Activated CD8-positive, alpha-beta T cell treated with anti-CD3 and anti-CD28 coated beads for 36 hours (primary cell): ENCODE data around the gene EPB41L5. TPM values are rescaled to one million over a fixed set of nuclear protein-coding genes. Genes with fewer than 3 reads are reported as not detected.

Experiments used
- ATAC-seq: fragments of 200-7000 bp; cut with Tn5 transposase; one replicate; pipeline ENCODE4 v1.10.0; 2021; ENCODE audit warnings: mild to moderate bottlenecking, moderate library complexity
- CTCF ChIA-PET: fragments of 350-600 bp; sonication (Branson Sonifier 250); formaldehyde crosslinking; loops from one replicate; lab custom pipeline; 2021; ENCODE audit warnings: antibody characterized with exemption; lab: Charles Lee
- POLR2A ChIA-PET: fragments of 350-600 bp; sonication (Branson Sonifier 250); formaldehyde crosslinking; loops from one replicate; lab custom pipeline; 2021; ENCODE audit warnings: antibody characterized with exemption; lab: Charles Lee
- DNase-seq: peaks from one replicate; pipeline ENCODE4 v3.0.0-alpha.2; 2020
- H3K27ac Mint-ChIP-seq: one replicate; pipeline ENCODE4 v1.8.0; 2021; ENCODE audit warnings: mild to moderate bottlenecking, mixed read lengths
- H3K27me3 Mint-ChIP-seq: one replicate; pipeline ENCODE4 v1.8.0; 2021; ENCODE audit warnings: mixed read lengths
- H3K36me3 Mint-ChIP-seq: one replicate; pipeline ENCODE4 v1.8.0; 2021; ENCODE audit warnings: low read depth, mixed read lengths
- H3K4me1 Mint-ChIP-seq: one replicate; pipeline ENCODE4 v1.8.0; 2021; ENCODE audit warnings: low read depth, mixed read lengths
- H3K4me3 Mint-ChIP-seq: one replicate; pipeline ENCODE4 v1.8.0; 2021; ENCODE audit warnings: mild to moderate bottlenecking, moderate library complexity, mixed read lengths
- H3K9me3 Mint-ChIP-seq: one replicate; pipeline ENCODE4 v1.8.0; 2021; ENCODE audit warnings: mixed read lengths
- CTCF ChIP-seq: fragments of 200-600 bp; IDR thresholded peaks from one replicate; pipeline ENCODE4 v1.8.0; 2022; ENCODE audit warnings: antibody characterized with exemption, mild to moderate bottlenecking
- intact Hi-C: fragments of 100-400 bp; cut with micrococcal nuclease; formaldehyde crosslinking; loops from one replicate; pipeline ENCODE4 v1.10.0; 2022
- total RNA-seq, 2 experiments: library from RNA; stranded (reverse); gene quantifications; one replicate each; pipeline ENCODE4 v1.2.3, GENCODE V29; 2021

Gene EPB41L5
- total RNA-seq, 2 experiments from 2014 or later, result 3.9 TPM

GRCh38 chr2:120100627-120101026, 87.8 kb downstream of the EPB41L5 start:
- no peak for ATAC-seq
- no peaks in the 10 kb centered on the region for H3K27me3 Mint-ChIP-seq
- no peak for TF ChIP-seq CTCF
- ChIA-PET CTCF (no interaction called here), POLR2A (no interaction called here)
- no peak overlapping the region for H3K4me3 Mint-ChIP-seq
- H3K36me3 Mint-ChIP-seq, result peaks cover 8% of the 10 kb centered on the region
- H3K9me3 Mint-ChIP-seq, result no peaks in the 10 kb centered on the region
- intact Hi-C loops, result loop anchor here (10.0 kb wide), 1 partner anchor 346 kb away; the partner anchor contains the start of gene PTPN4
- DNase-seq, result no peak
- no peaks in the 10 kb centered on the region for H3K4me1 Mint-ChIP-seq
- H3K27ac Mint-ChIP-seq, result no peak overlapping the region

- no peak for DNase-seq
- H3K9me3 Mint-ChIP-seq, result no peaks in the 10 kb centered on the region
- intact Hi-C loops, result loop anchor here (10.0 kb wide), 1 partner anchor 349 kb away; the partner anchor contains the start of gene PTPN4
- H3K27me3 Mint-ChIP-seq, result no peaks in the 10 kb centered on the region
- no peak overlapping the region for H3K4me3 Mint-ChIP-seq
- no peak overlapping the region for H3K27ac Mint-ChIP-seq
- H3K4me1 Mint-ChIP-seq, result peaks cover 5% of the 10 kb centered on the region
- ChIA-PET POLR2A (no interaction called here), CTCF (no interaction called here)
- peaks cover 7% of the 10 kb centered on the region for H3K36me3 Mint-ChIP-seq
- ATAC-seq, result no peak
- TF ChIP-seq CTCF, result no peak
Observed at GRCh38 chr2:120103723-120104467, 91.0 kb downstream of the EPB41L5 start.

GRCh38 chr2:120104772-120105171, 91.9 kb downstream of the EPB41L5 start:
- POLR2A ChIA-PET, result no interaction called here
- Mint-ChIP-seq H3K9me3 (peaks cover 1% of the 10 kb centered on the region), H3K4me1 (peaks cover 14% of the 10 kb centered on the region), H3K27ac (no peak overlapping the region), H3K27me3 (no peaks in the 10 kb centered on the region), H3K36me3 (peaks cover 8% of the 10 kb centered on the region), H3K4me3 (no peak overlapping the region)
- no peak for DNase-seq
- TF ChIP-seq CTCF, result no peak
- ATAC-seq, result no peak
- CTCF ChIA-PET, result interaction anchor here (1.0 kb wide), 1 partner anchor 462 kb away, joined by 3 read pairs; no protein-coding TSS in a partner anchor
- intact Hi-C loops, result loop anchor here (10.0 kb wide), 1 partner anchor 350 kb away; the partner anchor contains the start of gene PTPN4

GRCh38 chr2:120105360-120105759, 92.5 kb downstream of the EPB41L5 start:
- no peak overlapping the region for H3K27ac Mint-ChIP-seq
- H3K27me3 Mint-ChIP-seq, result no peaks in the 10 kb centered on the region
- ATAC-seq, result no peak
- no peak for TF ChIP-seq CTCF
- POLR2A ChIA-PET, result no interaction called here
- no peak for DNase-seq
- peaks cover 7% of the 10 kb centered on the region for H3K36me3 Mint-ChIP-seq
- no peak overlapping the region for H3K4me3 Mint-ChIP-seq
- peaks cover 19% of the 10 kb centered on the region for H3K4me1 Mint-ChIP-seq
- peaks cover 1% of the 10 kb centered on the region for H3K9me3 Mint-ChIP-seq
- CTCF ChIA-PET, result interaction anchor here (0.9 to 1.0 kb wide), 2 partner anchors 70 to 463 kb away, joined by 3 read pairs; no protein-coding TSS in a partner anchor
- intact Hi-C loops, result loop anchor here (10.0 kb wide), 1 partner anchor 351 kb away; the partner anchor contains the start of gene PTPN4

- Mint-ChIP-seq H3K27me3 (no peaks in the 10 kb centered on the region), H3K4me1 (peaks cover 19% of the 10 kb centered on the region), H3K27ac (no peak overlapping the region), H3K9me3 (peaks cover 1% of the 10 kb centered on the region), H3K36me3 (peaks cover 7% of the 10 kb centered on the region), H3K4me3 (no peak overlapping the region)
- intact Hi-C loops, result loop anchor here (10.0 kb wide), 1 partner anchor 353 kb away; the partner anchor contains the start of gene PTPN4
- ATAC-seq (no peak), DNase-seq (no peak)
- no peak for TF ChIP-seq CTCF
- CTCF ChIA-PET, result interaction anchor here (1.9 to 4.7 kb wide), 3 partner anchors 65 to 205 kb away, joined by 3 to 135 read pairs (median 40); no protein-coding TSS in a partner anchor
- POLR2A ChIA-PET, result no interaction called here
Observed at GRCh38 chr2:120108049-120108448, 95.2 kb downstream of the EPB41L5 start.
